H9 (cell line): Measurements from ENCODE around the gene MYL3. TPM values are rescaled to one million over a fixed set of nuclear protein-coding genes. Genes with fewer than 3 reads are reported as not detected.

Source experiments
- DNase-seq: peaks from one replicate; pipeline ENCODE4 v3.0.0-alpha.2; 2017
- H2AFZ ChIP-seq: one replicate; pipeline ENCODE4 v1.6.1; 2013; ENCODE audit warnings: mild to moderate bottlenecking, low read length, control low read depth, moderate library complexity
- H2AK5ac ChIP-seq: 2 replicates; pipeline ENCODE4 v1.6.1; 2013; ENCODE audit warnings: low read length, control low read depth, mixed read lengths; ENCODE audit not compliant: insufficient read length
- H2BK120ac ChIP-seq: one replicate; pipeline ENCODE4 v1.6.1; 2013; ENCODE audit warnings: low read depth, mild to moderate bottlenecking, low read length, control low read depth, inconsistent platforms; ENCODE audit not compliant: poor library complexity, severe bottlenecking
- H2BK12ac ChIP-seq: 2 replicates; pipeline ENCODE4 v1.6.1; 2013; ENCODE audit warnings: low read length, control low read depth, mixed read lengths, low read depth; ENCODE audit not compliant: insufficient read length
- H2BK15ac ChIP-seq: 2 replicates; pipeline ENCODE4 v1.6.1; 2013; ENCODE audit warnings: low read depth, low read length, control low read depth
- H2BK20ac ChIP-seq: one replicate; pipeline ENCODE4 v1.6.1; 2013; ENCODE audit warnings: low read depth, mild to moderate bottlenecking, low read length, control low read depth, inconsistent platforms; ENCODE audit not compliant: poor library complexity, severe bottlenecking
- H2BK5ac ChIP-seq: 2 replicates; pipeline ENCODE4 v1.6.1; 2013; ENCODE audit warnings: low read length, control low read depth, mixed read lengths; ENCODE audit not compliant: insufficient read length
- H3K14ac ChIP-seq: 2 replicates; pipeline ENCODE4 v1.6.1; 2013; ENCODE audit warnings: low read length, control low read depth; ENCODE audit not compliant: insufficient read depth
- H3K18ac ChIP-seq: 2 replicates; pipeline ENCODE4 v1.6.1; 2013; ENCODE audit warnings: low read depth, mild to moderate bottlenecking, mixed read lengths, low read length, control low read depth; ENCODE audit not compliant: insufficient read length
- H3K23ac ChIP-seq: 2 replicates; pipeline ENCODE4 v1.6.1; 2013; ENCODE audit warnings: low read length, control low read depth, mixed read lengths, low read depth; ENCODE audit not compliant: insufficient read length
- H3K23me2 ChIP-seq: 2 replicates; pipeline ENCODE4 v1.6.1; 2013; ENCODE audit warnings: low read depth, mild to moderate bottlenecking, mixed read lengths, low read length, control low read depth; ENCODE audit not compliant: insufficient read length, poor library complexity, severe bottlenecking
- H3K27ac ChIP-seq: 2 replicates; pipeline ENCODE4 v1.5.1; 2013; ENCODE audit warnings: low read length, control low read depth, mixed read lengths, low read depth; ENCODE audit not compliant: insufficient read length
- H3K27me3 ChIP-seq: 2 replicates; pipeline ENCODE4 v1.6.1; 2013; ENCODE audit warnings: low read length, control low read depth, inconsistent platforms; ENCODE audit not compliant: insufficient read depth
- H3K4ac ChIP-seq: 2 replicates; pipeline ENCODE4 v1.6.1; 2013; ENCODE audit warnings: low read depth, mild to moderate bottlenecking, control low read depth, inconsistent platforms, low read length, moderate library complexity
- H3K4me1 ChIP-seq: 2 replicates; pipeline ENCODE4 v1.6.1; 2013; ENCODE audit warnings: low read length, control low read depth, inconsistent platforms; ENCODE audit not compliant: insufficient read depth
- H3K4me2 ChIP-seq: 2 replicates; pipeline ENCODE4 v1.6.1; 2013; ENCODE audit warnings: low read length, control low read depth, mixed read lengths; ENCODE audit not compliant: insufficient read length, insufficient read depth
- H3K56ac ChIP-seq: 2 replicates; pipeline ENCODE4 v1.6.1; 2013; ENCODE audit warnings: low read depth, mild to moderate bottlenecking, mixed read lengths, low read length, control low read depth; ENCODE audit not compliant: insufficient read length
- H3K79me1 ChIP-seq: 2 replicates; pipeline ENCODE4 v1.6.1; 2013; ENCODE audit warnings: low read depth, mild to moderate bottlenecking, moderate library complexity, low read length, control low read depth, inconsistent platforms; ENCODE audit not compliant: insufficient read depth, poor library complexity, severe bottlenecking
- H3K79me2 ChIP-seq: 2 replicates; pipeline ENCODE4 v1.6.1; 2013; ENCODE audit warnings: low read length, control low read depth, inconsistent platforms; ENCODE audit not compliant: insufficient read depth
- H3K9ac ChIP-seq: 2 replicates; pipeline ENCODE4 v1.6.1; 2013; ENCODE audit warnings: low read length, control low read depth, mixed read lengths; ENCODE audit not compliant: insufficient read length; ENCODE audit errors: extremely low read depth
- H3K9me3 ChIP-seq: one replicate; pipeline ENCODE4 v1.6.1; 2013; ENCODE audit warnings: low read depth, low read length, inconsistent platforms; ENCODE audit not compliant: control insufficient read depth
- H3T11ph ChIP-seq: one replicate; pipeline ENCODE4 v1.6.1; 2013; ENCODE audit warnings: mild to moderate bottlenecking, low read length, control low read depth, inconsistent platforms
- H4K20me1 ChIP-seq: one replicate; pipeline ENCODE4 v1.6.1; 2013; ENCODE audit not compliant: control insufficient read depth, insufficient read length, insufficient read depth
- H4K5ac ChIP-seq: 2 replicates; pipeline ENCODE4 v1.6.1; 2013; ENCODE audit warnings: low read depth, mild to moderate bottlenecking, mixed read lengths, low read length, control low read depth; ENCODE audit not compliant: insufficient read length
- H4K8ac ChIP-seq: replicated peaks from 2 replicates; pipeline ENCODE4 v1.6.1; 2013; ENCODE audit warnings: low read length, control low read depth, mixed read lengths, low read depth; ENCODE audit not compliant: insufficient read length
- H4K91ac ChIP-seq: 2 replicates; pipeline ENCODE4 v1.6.1; 2013; ENCODE audit warnings: low read depth, mild to moderate bottlenecking, moderate library complexity, mixed read lengths, low read length, control low read depth; ENCODE audit not compliant: insufficient read length
- H3K27ac Mint-ChIP-seq, 3 experiments: 2 replicates in 2 of 3; 3 replicates in 1 of 3; pipeline ENCODE4 v1.8.0; 2020 to 2021; ENCODE audit warnings: mixed read lengths in 3 of 3, mild to moderate bottlenecking in 1 of 3, moderate library complexity in 1 of 3
- H3K27me3 Mint-ChIP-seq: 2 replicates; pipeline ENCODE4 v1.8.0; 2021; ENCODE audit warnings: low read depth, mild to moderate bottlenecking, moderate library complexity, mixed read lengths
- H3K36me3 Mint-ChIP-seq, 3 experiments: 2 replicates in 2 of 3; 3 replicates in 1 of 3; pipeline ENCODE4 v1.8.0; 2020 to 2021; ENCODE audit warnings: low read depth in 3 of 3, mixed read lengths in 3 of 3; ENCODE audit not compliant: insufficient read depth in 1 of 3
- H3K4me1 Mint-ChIP-seq, 2 experiments: 2 replicates each; pipeline ENCODE4 v1.8.0; 2020; ENCODE audit warnings: mixed read lengths in 2 of 2
- H3K4me3 Mint-ChIP-seq, 2 experiments: 2 replicates in 1 of 2; 3 replicates in 1 of 2; pipeline ENCODE4 v1.8.0; 2020 to 2021; ENCODE audit warnings: mild to moderate bottlenecking in 2 of 2, mixed read lengths in 2 of 2, moderate library complexity in 1 of 2
- H3K9me3 Mint-ChIP-seq, 2 experiments: 2 replicates in 1 of 2; 3 replicates in 1 of 2; pipeline ENCODE4 v1.8.0; 2020; ENCODE audit warnings: mild to moderate bottlenecking in 2 of 2, mixed read lengths in 2 of 2, moderate library complexity in 1 of 2
- CTCF ChIP-seq: fragments of 200-600 bp; sonication (generic); conservative IDR thresholded peaks from 3 replicates; pipeline ENCODE4 v1.8.0; 2021; ENCODE audit warnings: antibody characterized with exemption, mild to moderate bottlenecking
- WGBS: extraction: QIAGEN DNeasy Blood & Tissue Kit; methylation state at CpG from one replicate; pipeline ENCODE4 v1.1.7; 2013; ENCODE audit warnings: missing lambda C conversion rate, low lambda C conversion rate, mixed read lengths; ENCODE audit not compliant: insufficient read length; ENCODE audit errors: extremely low coverage; 5-methylcytosine and 5-hydroxymethylcytosine counted together
- total RNA-seq: library from RNA; stranded (reverse); gene quantifications from 2 replicates; pipeline ENCODE4 v1.2.1, GENCODE V29; 2021

The MYL3 gene
- total RNA-seq, 1 experiment from 2014 or later = 0.24 TPM

DNA sequence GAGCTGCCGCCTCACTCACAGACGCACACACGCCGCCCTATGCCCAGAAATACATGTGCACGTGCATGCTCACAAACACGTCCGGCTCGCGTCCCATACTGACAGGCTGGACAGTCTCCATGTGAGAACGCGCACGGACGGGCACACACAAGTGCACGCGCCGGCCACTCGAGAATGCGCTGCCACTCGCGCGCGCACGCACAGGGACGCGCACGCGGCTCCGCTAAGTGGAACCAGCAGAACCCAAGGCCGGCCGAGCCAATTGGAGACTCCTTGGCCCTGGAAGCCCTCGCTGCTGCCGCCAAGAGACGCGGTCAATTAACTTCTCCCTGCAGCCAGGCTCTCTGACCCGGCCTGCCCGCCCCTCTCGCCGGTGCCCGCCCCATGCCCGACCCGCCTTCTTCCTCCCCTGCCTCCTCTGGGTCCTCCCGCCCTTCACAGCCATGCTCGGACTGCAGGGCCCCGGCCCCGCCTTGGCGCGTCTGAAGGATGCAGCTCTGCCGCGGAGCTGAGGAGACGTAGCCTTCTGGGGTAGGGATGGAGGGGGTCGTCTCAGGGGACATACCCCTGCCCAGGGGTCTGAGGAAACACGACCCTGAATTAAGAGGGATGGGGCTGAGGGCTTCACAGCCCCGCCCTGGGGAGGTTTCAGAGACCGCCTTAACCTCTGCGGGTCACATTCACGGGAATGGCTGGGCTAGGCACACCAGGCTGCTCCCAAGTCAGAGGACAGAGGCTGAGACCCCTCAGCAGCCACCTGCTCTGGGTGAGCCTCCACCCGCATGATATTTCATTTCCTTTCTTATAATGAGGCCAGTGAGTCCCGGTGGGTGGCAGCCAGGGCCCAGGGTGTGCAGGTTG, 29.3 kb upstream of the MYL3 start:
- no peak overlapping the region for H2BK15ac ChIP-seq
- peak; percentile 40; the same call in 2 of the 3 replicates for TF ChIP-seq CTCF
- H3K79me1 ChIP-seq = no peaks in the 10 kb centered on the region
- H3K79me2 ChIP-seq = no peaks in the 10 kb centered on the region
- no peak overlapping the region for H2BK12ac ChIP-seq
- H3K4me2 ChIP-seq = peak overlapping the region; percentile 51
- Mint-ChIP-seq H3K27me3 (peaks cover 89% of the 10 kb centered on the region), H3K36me3 (no peaks in the 10 kb centered on the region), H3K4me1 (peaks cover 21 to 24% of the 10 kb centered on the region in 2 experiments), H3K4me3 (peak overlapping the region; percentile 60 to 76), H3K27ac (no peak overlapping the region), H3K9me3 (no peaks in the 10 kb centered on the region; a peak in 1 of 5 replicates)
- H3K27ac ChIP-seq = no peak overlapping the region
- H2AFZ ChIP-seq = no peak overlapping the region
- H3K4me1 ChIP-seq = no peaks in the 10 kb centered on the region; the same call in 1 of the 2 replicates
- no peaks in the 10 kb centered on the region for H4K20me1 ChIP-seq
- H3K9ac ChIP-seq = no peak overlapping the region
- H3K4ac ChIP-seq = no peak overlapping the region
- no peak overlapping the region for H4K91ac ChIP-seq
- no peaks in the 10 kb centered on the region for H3K9me3 ChIP-seq
- no peak overlapping the region for H3K14ac ChIP-seq
- H3K23ac ChIP-seq = no peak overlapping the region
- no peak overlapping the region for H4K5ac ChIP-seq
- peak; percentile 95 for DNase-seq
- H2AK5ac ChIP-seq = no peak overlapping the region
- no peak overlapping the region for H3T11ph ChIP-seq
- H3K18ac ChIP-seq = no peak overlapping the region
- no peak overlapping the region for H3K56ac ChIP-seq
- peaks cover 24% of the 10 kb centered on the region; the same call in 1 of the 2 replicates for H3K27me3 ChIP-seq
- H2BK120ac ChIP-seq = no peak overlapping the region
- H4K8ac ChIP-seq = no peak overlapping the region
- WGBS = no CpG with 5 or more reads among the region's 58 CpGs
- peaks cover 8% of the 10 kb centered on the region for H3K23me2 ChIP-seq
- no peak overlapping the region for H2BK5ac ChIP-seq
- H2BK20ac ChIP-seq = no peak overlapping the region
